Esophagus squamous epithelium (tissue), 4 donors: Measurements from ENCODE around the gene MAMSTR.

ENCODE experiments used
- CTCF ChIP-seq, 6 experiments: fragments of 450-650 bp in 4 of 6; fragments of 200-600 bp in 2 of 6; sonication (generic) in 2 of 6; IDR thresholded peaks; one replicate each; pipeline ENCODE4 v1.5.1; 2016 to 2019; ENCODE audit warnings: antibody characterized with exemption in 6 of 6, mild to moderate bottlenecking in 4 of 6, moderate library complexity in 4 of 6
- POLR2A ChIP-seq, 4 donors: fragments of 450-650 bp; IDR thresholded peaks; one replicate each; pipeline ENCODE4 v1.6.1; 2017; ENCODE audit warnings: antibody characterized with exemption in 4 of 4, mild to moderate bottlenecking in 4 of 4, moderate library complexity in 3 of 4

DNA sequence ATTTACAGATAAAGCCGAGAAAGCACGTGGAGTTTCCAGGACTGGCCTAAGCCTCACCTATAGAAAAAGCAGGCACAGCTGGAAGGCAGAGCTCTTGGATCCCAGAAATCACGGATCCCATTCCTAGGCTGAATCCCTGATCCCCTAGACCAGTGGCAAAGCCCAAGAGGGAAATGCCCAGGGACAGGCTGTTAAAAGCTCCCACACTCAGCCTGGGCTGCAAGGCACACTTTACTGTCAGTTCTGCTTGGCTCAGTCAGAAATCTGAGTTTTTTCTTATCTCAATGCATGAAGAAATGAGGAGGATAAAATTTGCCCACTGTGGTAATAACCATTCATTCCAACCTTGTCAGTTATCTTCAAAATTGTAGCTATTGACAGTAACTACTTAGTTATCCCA, 31.7 kb downstream of the MAMSTR start:
- TF ChIP-seq CTCF (IDR thresholded peaks at IDR 0.05) (no peak), POLR2A (IDR thresholded peaks at IDR 0.05) (no peak)
